Activated T-cell treated with anti-CD3 and anti-CD28 coated beads, Interleukin-2, amount 50 U/mL, for 4 hours (primary cell): ENCODE results near the gene TMEM209. TPM values are rescaled to one million over a fixed set of nuclear protein-coding genes. Genes with fewer than 3 reads are reported as not detected.
"Not testable (repeated sequence)": the region's sequence is repeated elsewhere in the genome, so short reads cannot be mapped to it uniquely, and the experiment has no call there.

Experiments used
- ATAC-seq, 2 donors: fragments of 200-7000 bp; cut with Tn5 transposase; one replicate each; pipeline ENCODE4 v1.10.0; 2021
- DNase-seq: peaks from one replicate; pipeline ENCODE4 v3.0.0-alpha.2; 2020
- H3K27me3 Mint-ChIP-seq: one replicate; pipeline ENCODE4 v1.8.0; 2021; ENCODE audit warnings: low read depth, mixed read lengths
- H3K36me3 Mint-ChIP-seq: one replicate; pipeline ENCODE4 v1.8.0; 2022; ENCODE audit warnings: mixed read lengths; ENCODE audit not compliant: insufficient read depth
- H3K4me1 Mint-ChIP-seq: one replicate; pipeline ENCODE4 v1.8.0; 2021; ENCODE audit warnings: low read depth, mixed read lengths
- H3K4me3 Mint-ChIP-seq: one replicate; pipeline ENCODE4 v1.8.0; 2021; ENCODE audit warnings: mild to moderate bottlenecking, moderate library complexity, mixed read lengths
- H3K9me3 Mint-ChIP-seq: one replicate; pipeline ENCODE4 v1.8.0; 2021; ENCODE audit warnings: mixed read lengths
- total RNA-seq, 3 donors: library from RNA; stranded (reverse); gene quantifications; one replicate each; pipeline ENCODE4 v1.2.1, GENCODE V29; 2021

Gene TMEM209
- total RNA-seq, 3 donors from 2014 or later: 44.5 to 46.4 (median 45.0) TPM

DNA sequence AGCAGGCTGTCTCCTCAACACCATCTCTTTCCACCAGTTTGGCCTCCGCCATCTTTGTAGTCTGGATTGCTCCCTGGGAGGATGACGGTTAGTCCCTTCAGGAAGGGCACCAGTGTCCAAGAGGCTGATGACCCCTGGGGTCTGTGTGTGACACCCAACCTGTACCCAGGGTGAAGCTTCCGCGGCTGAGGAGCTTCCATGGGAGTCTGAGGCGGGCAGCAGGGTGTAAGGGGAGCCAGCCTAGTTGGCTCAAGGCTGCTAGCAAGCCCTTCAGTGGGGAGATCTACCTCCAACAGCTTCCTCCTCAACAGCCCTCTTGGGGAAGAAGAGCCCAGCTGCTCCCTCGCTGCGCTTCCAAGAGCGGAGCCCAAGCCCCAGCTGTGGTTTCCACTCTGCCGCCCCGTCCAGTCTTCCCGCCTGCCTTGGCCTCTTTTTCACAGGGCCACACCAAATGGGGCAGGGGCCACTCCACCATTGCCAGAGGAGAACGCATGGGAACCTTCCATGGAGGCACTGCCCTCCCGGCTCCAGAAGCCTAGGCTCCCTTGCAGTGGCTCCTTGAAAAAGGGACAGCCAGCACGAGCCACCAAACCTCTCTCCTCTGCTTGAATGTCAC, 57.4 kb downstream of the TMEM209 start:
- H3K27me3 Mint-ChIP-seq: peaks cover 7% of the 10 kb centered on the region
- DNase-seq: no peak
- H3K4me3 Mint-ChIP-seq: no peak overlapping the region
- H3K9me3 Mint-ChIP-seq: no peaks in the 10 kb centered on the region
- no peak for ATAC-seq
- H3K36me3 Mint-ChIP-seq: no peaks in the 10 kb centered on the region
- peaks cover 4% of the 10 kb centered on the region for H3K4me1 Mint-ChIP-seq

DNA sequence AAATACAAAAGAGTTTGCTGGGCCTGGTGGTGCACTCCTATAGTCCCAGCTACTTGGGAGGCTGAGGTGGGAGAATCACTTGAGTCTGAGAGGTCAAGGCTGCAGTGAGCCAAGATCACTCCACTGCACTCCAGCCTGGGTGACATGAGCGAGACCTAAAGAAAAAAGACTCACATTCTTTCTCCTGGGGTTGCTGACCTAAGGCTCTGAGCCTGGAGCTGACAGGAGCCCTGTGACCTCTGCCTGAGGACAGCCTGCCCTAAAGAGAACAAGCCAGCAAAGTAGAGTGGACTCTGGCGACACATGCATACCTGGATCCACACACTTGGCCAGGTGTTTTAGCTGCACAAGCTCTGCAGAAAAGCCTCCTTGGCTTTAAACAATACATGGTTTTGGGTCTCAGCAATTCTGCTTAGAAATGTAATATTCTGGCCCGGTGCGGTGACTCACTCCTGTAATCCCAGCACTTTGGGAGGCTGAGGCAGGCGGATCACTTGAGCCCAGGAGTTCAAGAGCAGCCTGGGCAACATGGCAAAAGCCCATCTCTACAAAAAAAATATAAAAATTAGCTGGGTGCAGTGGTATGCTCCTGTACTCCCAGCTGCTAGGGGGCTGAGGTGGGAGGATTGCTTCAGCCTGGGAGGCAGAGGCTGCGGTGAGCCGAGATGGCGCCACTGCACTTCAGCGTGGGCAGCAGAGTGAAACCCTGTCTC, 58.4 kb downstream of the TMEM209 start:
- DNase-seq: no peak
- Mint-ChIP-seq H3K27me3 (peaks cover 7% of the 10 kb centered on the region), H3K9me3 (no peaks in the 10 kb centered on the region), H3K36me3 (no peaks in the 10 kb centered on the region), H3K4me1 (peaks cover 4% of the 10 kb centered on the region), H3K4me3 (no peak overlapping the region)
- ATAC-seq: no peak

DNA sequence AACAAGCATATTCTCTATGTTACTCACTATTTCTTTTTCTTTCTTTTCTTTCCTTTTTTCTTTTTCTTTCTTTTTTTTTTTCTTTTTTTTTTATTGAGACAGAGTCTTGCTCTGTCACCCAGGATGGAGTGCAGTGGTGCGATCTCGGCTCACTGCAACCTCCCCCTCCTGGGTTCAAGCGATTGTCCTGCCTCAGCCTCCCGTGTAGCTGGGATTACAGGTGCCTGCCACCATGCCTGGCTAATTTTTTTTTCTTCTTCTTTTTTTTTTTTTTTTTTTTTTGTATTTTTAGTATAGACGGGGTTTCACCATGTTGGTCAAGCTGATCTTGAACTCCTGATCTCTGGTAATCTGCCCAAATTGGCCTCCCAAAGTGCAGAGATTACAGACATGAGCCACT, 59.1 kb downstream of the TMEM209 start:
- H3K36me3 Mint-ChIP-seq, DNase-seq, H3K9me3 Mint-ChIP-seq, H3K27me3 Mint-ChIP-seq, ATAC-seq, H3K4me1 Mint-ChIP-seq, H3K4me3 Mint-ChIP-seq: not testable (repeated sequence)

DNA sequence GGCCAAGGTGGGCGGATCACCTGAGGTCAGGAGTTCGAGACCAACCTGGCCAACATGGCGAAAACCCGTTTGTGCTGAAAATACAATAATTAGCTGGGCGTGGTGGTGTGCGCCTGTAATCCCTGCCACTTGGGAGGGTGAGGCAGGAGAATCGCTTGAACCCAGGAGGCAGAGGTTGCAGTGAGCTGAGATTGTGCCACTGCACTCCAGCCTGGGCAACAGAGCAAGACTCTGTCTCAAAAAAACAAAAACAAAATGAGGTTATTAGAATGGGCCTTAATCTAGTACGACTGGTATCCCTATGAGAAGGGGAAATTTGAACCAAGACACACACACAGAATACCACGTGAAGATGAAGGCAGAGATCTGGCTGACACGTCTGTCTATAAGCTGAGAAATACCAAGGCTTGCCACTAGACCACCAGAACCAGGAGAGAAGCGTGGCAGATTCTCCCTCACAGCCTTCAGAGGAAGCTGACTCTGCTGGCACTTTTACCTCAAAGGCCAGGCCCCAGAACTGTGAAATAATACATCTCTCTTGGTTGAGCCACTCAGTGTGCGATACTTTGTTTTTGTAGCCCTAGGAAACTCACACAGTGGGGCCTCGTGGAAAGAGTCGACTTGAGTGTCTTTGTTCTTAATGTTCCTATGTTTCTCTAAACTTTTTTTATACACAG, 59.6 kb downstream of the TMEM209 start:
- ATAC-seq: no peak
- H3K36me3 Mint-ChIP-seq: no peaks in the 10 kb centered on the region

DNA sequence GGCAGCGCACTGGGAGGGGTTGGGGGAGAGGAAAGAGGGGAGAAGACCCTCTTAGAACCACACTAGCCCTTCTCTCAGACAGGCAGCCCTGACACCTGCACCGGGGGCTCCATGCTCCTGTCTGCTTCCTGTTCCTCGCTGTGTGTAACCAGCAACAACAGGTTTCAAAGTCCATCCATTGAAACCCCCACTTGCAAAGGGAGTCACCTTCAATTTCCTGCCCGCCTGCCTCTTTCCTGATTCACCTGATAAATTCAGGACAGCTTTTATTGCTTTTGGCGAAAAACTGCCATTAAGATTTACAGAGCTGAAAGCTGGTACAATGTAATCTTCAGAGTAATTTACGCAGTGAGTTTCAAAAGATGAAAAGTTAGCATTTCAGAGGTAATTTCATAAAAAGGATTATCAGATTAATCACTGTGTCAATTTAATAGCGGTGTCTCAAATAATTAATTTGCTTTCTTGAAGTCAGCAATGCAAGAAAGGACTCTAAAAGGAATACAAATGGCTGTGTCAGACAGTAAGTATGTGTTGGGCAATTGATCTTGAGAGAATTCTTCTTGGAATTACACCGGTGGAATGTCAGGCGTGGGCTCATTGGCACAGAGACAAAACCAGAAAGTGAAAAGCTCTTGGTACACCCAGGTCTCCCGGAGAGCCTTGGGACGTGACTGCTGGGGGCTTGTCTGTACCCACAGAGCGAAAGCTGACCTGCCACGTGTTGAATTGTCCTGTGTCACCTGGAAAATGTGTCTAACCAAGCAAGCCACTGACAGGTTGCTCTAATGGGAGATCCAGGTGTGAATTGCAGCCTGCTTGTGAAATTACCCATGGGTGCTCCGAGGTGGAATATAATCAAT, 60.7 kb downstream of the TMEM209 start:
- H3K9me3 Mint-ChIP-seq: no peaks in the 10 kb centered on the region
- ATAC-seq: no peak

More for the DNA sequence above, 59.6 kb downstream of the TMEM209 start:
- no peaks in the 10 kb centered on the region for H3K9me3 Mint-ChIP-seq
- H3K27me3 Mint-ChIP-seq: peaks cover 7% of the 10 kb centered on the region
- peaks cover 11% of the 10 kb centered on the region for H3K4me1 Mint-ChIP-seq
- H3K4me3 Mint-ChIP-seq: no peak overlapping the region
- no peak for DNase-seq

DNA sequence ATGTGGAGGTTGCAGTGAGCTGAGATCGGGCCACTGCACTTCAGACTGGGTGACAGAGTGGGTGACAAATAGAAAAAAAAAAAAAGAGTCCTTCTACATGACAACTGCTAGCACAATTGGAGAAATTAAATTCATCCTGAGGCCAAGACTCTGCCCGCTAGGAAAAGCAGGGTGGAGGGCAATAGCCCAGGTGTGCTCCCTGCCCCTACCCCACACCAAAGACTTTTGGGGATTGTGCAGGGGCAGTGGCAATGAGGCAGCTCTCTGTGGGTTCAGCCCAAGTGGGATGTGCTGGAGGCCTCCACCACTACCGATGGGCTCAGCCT, 61.3 kb downstream of the TMEM209 start:
- Mint-ChIP-seq H3K4me1 (peaks cover 11% of the 10 kb centered on the region), H3K4me3 (no peak overlapping the region), H3K9me3 (no peaks in the 10 kb centered on the region), H3K36me3 (peaks cover 2% of the 10 kb centered on the region), H3K27me3 (no peaks in the 10 kb centered on the region)
- ATAC-seq (no peak), DNase-seq (no peak)

More for the DNA sequence above, 60.7 kb downstream of the TMEM209 start:
- no peaks in the 10 kb centered on the region for H3K36me3 Mint-ChIP-seq
- no peak for DNase-seq
- peaks cover 11% of the 10 kb centered on the region for H3K4me1 Mint-ChIP-seq
- no peak overlapping the region for H3K4me3 Mint-ChIP-seq
- H3K27me3 Mint-ChIP-seq: peaks cover 2% of the 10 kb centered on the region

DNA sequence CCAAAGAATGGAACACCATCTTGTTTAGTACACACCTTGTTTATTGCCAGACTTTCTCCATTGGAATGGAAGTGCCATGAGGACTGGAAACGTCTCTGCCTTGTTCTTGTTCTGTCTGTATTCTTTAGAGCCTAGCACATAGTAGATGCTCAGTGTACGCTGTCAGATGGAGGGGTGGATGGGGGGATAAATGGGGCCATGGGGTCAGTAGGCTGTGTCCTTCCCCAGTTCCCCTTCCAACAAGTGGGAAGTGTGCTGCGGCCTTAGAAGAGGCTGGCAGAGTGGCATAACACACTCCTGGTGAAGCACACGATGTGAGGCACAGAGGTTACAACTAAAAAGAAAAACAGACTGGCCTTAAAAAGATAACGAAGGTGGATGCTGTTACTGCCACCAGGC, 61.9 kb downstream of the TMEM209 start:
- Mint-ChIP-seq H3K4me1 (peaks cover 11% of the 10 kb centered on the region), H3K4me3 (no peak overlapping the region), H3K36me3 (peaks cover 2% of the 10 kb centered on the region), H3K9me3 (no peaks in the 10 kb centered on the region), H3K27me3 (no peaks in the 10 kb centered on the region)
- ATAC-seq: no peak
- DNase-seq: no peak

DNA sequence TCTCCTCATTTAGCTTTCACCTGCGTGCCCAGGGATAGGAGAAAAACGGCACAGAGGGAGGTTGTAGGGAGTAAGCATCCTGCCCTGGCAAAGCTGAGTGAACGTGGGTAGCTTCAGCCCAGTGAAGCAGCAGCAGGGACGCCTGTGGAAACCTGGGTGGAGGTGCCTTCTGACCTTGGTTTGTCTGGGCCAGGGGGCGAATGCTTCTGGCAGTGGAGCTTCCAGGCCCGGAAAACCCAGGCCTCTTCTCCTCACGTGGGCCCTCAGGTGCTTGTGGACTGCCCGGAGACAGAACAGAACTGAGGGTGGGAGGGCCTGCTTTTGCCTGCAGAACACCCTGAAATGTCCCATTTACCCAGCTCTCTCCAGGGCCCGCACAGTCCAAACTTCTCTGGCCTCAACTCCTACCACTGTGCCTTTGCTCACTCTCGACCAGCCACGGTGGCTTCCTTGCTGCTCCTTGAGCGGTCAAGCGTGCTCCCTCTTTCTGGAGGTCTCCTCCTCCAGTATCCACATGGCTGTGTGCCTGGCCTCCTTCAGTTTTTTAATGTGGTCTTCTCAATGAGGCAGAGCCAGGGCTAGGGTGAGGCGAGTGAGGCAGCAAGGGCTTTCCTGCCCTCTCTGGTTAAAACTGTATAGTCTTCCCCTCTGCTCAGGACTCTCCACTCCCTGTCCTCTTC, 62.4 kb downstream of the TMEM209 start:
- ATAC-seq (no peak), DNase-seq (no peak)
- H3K4me1 Mint-ChIP-seq: peaks cover 9% of the 10 kb centered on the region
- H3K9me3 Mint-ChIP-seq: no peaks in the 10 kb centered on the region
- H3K27me3 Mint-ChIP-seq: no peaks in the 10 kb centered on the region
- peak overlapping the region; percentile 35 for H3K4me3 Mint-ChIP-seq
- H3K36me3 Mint-ChIP-seq: peaks cover 4% of the 10 kb centered on the region

DNA sequence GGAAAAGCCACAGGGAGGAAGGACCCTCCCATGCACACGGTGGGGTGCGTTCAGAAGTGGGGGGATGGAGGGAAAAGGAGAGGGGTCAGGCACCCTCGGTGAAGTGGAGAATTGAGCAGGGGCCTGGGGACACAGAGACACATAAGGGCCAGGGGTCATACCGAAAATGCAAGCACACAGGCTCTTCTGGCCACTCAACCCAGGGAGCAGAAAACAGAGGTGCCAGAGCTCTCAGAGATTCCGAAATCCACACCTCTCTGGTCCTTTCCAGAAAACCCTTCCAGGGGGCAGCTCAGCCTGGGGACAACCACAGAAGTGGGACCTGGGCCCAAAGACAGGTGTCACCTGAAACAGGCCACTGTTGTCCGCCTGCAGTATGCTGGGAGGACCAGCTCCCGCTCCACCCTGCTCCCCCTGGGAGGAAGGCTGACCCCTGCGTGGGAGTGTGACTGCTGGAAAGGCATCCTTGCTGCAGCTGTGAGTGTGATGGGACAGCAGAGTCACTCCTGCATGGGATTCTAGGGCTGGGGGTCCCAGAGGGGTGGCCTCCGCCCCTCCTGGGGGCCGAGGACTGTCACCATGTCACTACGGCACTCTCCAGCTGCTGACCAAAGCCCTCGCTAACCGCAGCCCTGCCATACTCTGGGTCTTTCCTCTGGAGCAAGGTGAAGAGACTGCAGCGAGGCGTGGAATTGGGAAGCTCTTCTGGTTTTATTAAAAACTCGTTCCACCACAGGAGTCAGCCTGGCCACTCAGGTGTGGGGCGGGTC, 63.1 kb downstream of the TMEM209 start:
- peaks cover 7% of the 10 kb centered on the region for H3K36me3 Mint-ChIP-seq
- no peaks in the 10 kb centered on the region for H3K9me3 Mint-ChIP-seq
- DNase-seq: no peak
- peaks cover 9% of the 10 kb centered on the region for H3K4me1 Mint-ChIP-seq
- peak overlapping the region; percentile 74 for H3K4me3 Mint-ChIP-seq
- ATAC-seq: no peak
- H3K27me3 Mint-ChIP-seq: no peaks in the 10 kb centered on the region

DNA sequence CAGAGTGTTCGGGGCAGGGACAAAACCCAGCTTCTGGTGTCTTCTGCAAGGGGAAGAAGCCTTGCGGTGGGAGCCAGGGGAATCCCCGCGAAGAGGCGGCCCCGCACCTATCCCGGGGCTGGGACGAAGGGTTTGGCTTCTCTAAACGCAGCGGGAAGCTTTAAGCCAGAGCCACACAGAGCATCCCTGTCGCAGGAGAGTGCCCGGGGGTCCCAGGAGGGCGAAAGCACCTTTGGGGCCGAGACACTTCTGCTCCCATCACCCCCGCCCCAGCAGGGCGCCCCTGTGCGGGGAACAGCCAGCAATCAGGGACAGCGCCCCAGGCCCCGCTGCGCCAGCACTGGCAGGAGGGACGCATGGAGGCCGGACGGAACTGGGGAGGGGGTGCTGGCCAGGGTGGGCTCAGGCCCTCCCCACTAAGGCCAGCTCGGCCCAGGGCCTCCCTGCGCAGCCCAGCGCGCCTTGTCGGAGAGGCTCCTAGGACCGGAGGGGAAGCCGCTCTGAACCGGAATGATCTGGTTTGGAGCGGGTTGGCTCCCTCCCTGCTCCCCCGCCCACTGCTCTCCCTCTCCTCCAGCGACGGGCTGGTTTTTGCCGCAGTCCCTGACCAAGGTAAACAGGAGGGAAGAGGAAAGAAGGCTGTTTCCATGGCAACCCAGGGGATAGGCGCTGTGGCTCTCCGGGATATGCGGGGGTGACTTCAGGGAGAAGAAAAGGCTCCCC, 63.9 kb downstream of the TMEM209 start:
- Mint-ChIP-seq H3K9me3 (no peaks in the 10 kb centered on the region), H3K27me3 (no peaks in the 10 kb centered on the region)
- no peak for DNase-seq

DNA sequence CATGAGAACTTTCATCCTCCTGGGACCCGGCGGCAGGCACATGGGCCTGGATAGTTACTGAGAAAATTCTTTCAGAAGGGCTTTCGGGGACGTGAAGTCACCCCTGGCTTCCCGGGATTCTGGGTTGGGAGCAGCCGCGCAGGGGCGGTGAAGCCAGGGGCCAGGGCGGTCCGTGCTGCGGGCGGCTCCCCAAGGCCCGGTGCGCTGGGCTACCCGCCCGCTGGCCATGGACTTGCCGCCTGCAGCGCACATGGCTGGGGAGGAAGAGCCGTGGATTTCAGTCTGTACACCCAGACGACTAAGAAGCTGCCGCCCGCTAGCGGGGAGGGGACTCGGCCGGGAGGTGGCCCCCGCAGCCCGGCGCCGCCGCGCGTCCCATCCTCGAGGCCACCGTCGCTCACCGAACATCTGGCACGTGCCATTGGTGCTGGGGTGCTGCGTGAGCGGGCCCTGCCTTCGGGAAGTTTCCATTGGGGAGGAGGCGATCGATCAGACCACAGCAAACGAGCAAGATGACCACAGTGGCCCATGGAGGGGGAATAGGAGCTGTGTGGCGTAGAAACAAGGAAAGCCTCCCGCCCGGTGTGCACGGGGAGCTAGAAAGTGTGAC, 64.5 kb downstream of the TMEM209 start:
- DNase-seq: no peak
- no peak for ATAC-seq
- H3K9me3 Mint-ChIP-seq: no peaks in the 10 kb centered on the region
- peaks cover 15% of the 10 kb centered on the region for H3K36me3 Mint-ChIP-seq
- peak overlapping the region; percentile 74 for H3K4me3 Mint-ChIP-seq
- no peaks in the 10 kb centered on the region for H3K27me3 Mint-ChIP-seq
- H3K4me1 Mint-ChIP-seq: peaks cover 18% of the 10 kb centered on the region

More for the DNA sequence above, 63.9 kb downstream of the TMEM209 start:
- Mint-ChIP-seq H3K4me1 (peaks cover 13% of the 10 kb centered on the region), H3K4me3 (peak overlapping the region; percentile 74), H3K36me3 (peaks cover 8% of the 10 kb centered on the region)
- peak; percentile 75 to 78 for ATAC-seq

DNA sequence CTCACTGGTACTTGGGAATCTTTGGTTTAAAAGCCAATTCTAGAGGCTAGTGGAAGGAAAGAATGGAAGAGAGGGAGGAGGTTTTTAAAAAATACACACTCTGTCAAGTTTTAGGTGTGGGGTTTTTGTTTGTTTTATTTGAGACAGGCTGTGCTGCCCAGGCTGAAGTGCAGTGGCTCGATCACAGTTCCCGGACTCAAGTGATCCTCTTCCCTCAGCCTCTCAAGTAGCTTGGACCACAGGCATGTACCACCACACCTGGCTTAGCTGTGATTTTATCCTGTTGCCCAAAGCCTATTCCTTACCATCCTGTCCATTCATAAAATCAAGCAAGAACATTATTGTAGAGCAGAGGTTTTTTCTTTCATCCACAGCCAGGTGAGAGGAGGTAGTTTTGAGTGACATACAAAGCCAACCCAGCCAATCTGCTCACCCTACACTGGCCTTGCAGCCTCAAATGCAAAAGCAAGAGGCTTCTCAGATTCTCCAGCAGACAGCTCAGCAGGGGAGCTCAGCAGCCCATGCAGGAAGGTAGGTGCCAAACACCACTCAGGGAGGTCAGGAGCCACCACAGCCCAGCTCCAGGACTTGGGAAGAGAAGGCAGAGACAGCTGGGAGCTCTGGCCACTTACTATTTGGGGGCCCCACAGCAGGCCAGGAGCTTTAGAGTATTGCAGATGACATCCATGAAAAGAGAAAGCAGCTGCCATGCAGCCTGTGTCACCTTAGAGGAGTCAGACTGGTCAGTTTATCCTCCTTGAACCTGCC, 65.8 kb downstream of the TMEM209 start:
- H3K36me3 Mint-ChIP-seq: peaks cover 19% of the 10 kb centered on the region

More for the DNA sequence above, 65.8 kb downstream of the TMEM209 start:
- no peak overlapping the region for H3K4me3 Mint-ChIP-seq
- ATAC-seq (no peak), DNase-seq (no peak)
- peaks cover 19% of the 10 kb centered on the region for H3K4me1 Mint-ChIP-seq
- no peaks in the 10 kb centered on the region for H3K9me3 Mint-ChIP-seq
- H3K27me3 Mint-ChIP-seq: no peaks in the 10 kb centered on the region
